ENCODE data around the gene PRDM1.

PRDM1 gene

DNA sequence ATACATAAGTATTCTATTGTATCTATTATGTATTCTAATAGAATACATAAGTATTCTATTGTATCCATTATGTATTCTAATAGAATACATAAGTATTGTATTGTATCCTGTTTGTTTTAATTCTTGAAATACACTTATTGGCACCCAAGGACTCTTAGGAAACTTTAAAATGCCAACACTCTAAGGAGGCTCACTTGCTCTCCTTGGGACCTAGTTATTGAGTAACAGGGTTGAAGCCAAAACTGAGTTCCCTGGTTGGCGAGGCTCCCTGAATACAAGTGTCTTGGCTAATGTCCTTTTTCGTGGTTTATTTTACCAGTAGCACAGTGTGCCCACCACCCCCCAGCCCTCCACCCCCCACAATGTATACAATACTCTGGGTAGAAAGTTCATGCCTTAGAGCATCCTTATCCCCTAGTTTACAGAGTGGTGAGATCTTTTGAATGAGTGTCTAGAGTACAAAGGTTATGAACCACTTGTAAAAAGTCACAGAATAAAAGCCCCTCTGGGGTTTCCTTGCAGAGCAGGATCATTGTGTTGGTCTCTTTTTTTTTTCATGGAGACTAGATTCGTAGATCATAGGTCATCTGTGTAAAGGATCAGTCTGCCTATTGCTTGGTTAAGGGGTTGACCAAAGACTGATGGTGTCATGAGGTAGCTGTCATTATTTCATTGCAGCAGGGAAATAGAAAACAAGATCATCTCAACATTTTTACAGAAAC, 32.5 kb upstream of the PRDM1 start:
- H3K4me3 ChIP-seq (ENCODE audit: low read depth, low read length), result no peak overlapping the region
- in situ Hi-C loops (cut with HindIII; ENCODE audit: low pct_ligation_motif_present, low sequenced_read_pairs), result no loop called here
- H3K27ac ChIP-seq, result no peak overlapping the region
- H3K36me3 ChIP-seq (replicated peaks), result no peaks in the 10 kb centered on the region
- H3K27me3 ChIP-seq (replicated peaks), result no peaks in the 10 kb centered on the region
- TF ChIP-seq, protein P1, sequence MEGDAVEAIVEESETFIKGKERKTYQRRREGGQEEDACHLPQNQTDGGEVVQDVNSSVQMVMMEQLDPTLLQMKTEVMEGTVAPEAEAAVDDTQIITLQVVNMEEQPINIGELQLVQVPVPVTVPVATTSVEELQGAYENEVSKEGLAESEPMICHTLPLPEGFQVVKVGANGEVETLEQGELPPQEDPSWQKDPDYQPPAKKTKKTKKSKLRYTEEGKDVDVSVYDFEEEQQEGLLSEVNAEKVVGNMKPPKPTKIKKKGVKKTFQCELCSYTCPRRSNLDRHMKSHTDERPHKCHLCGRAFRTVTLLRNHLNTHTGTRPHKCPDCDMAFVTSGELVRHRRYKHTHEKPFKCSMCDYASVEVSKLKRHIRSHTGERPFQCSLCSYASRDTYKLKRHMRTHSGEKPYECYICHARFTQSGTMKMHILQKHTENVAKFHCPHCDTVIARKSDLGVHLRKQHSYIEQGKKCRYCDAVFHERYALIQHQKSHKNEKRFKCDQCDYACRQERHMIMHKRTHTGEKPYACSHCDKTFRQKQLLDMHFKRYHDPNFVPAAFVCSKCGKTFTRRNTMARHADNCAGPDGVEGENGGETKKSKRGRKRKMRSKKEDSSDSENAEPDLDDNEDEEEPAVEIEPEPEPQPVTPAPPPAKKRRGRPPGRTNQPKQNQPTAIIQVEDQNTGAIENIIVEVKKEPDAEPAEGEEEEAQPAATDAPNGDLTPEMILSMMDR (IDR thresholded peaks at IDR 0.05; ENCODE audit: low read depth, low read length, missing control alignments), result no peak
- no peak for DNase-seq

DNA sequence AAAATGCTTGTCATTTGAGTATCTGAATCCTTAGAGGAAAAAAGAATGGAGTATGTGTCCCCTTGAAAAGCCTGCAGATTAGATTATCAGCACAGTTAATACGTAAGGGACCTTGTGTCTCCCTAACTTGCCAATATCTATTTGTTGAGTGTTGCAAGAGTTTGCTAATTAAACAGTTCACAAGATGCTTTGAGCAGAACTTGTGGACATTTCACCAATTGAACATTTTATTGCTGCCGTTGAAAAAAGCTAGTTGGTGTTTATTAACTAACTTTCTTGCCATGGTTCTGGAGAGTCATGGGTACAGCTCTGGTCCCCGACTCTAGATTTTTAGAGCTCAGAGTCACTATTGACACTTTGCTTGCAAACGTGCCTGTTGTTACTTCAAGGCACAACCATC, 30.6 kb upstream of the PRDM1 start:
- H3K36me3 ChIP-seq (replicated peaks), result no peaks in the 10 kb centered on the region
- TF ChIP-seq, protein P1 (IDR thresholded peaks at IDR 0.05; ENCODE audit: low read depth, low read length, missing control alignments), result no peak
- H3K4me3 ChIP-seq (ENCODE audit: low read depth, low read length), result no peak overlapping the region
- no peak for DNase-seq
- H3K27me3 ChIP-seq (replicated peaks), result no peaks in the 10 kb centered on the region
- no peak overlapping the region for H3K27ac ChIP-seq
- in situ Hi-C loops (cut with HindIII; ENCODE audit: low pct_ligation_motif_present, low sequenced_read_pairs), result no loop called here

DNA sequence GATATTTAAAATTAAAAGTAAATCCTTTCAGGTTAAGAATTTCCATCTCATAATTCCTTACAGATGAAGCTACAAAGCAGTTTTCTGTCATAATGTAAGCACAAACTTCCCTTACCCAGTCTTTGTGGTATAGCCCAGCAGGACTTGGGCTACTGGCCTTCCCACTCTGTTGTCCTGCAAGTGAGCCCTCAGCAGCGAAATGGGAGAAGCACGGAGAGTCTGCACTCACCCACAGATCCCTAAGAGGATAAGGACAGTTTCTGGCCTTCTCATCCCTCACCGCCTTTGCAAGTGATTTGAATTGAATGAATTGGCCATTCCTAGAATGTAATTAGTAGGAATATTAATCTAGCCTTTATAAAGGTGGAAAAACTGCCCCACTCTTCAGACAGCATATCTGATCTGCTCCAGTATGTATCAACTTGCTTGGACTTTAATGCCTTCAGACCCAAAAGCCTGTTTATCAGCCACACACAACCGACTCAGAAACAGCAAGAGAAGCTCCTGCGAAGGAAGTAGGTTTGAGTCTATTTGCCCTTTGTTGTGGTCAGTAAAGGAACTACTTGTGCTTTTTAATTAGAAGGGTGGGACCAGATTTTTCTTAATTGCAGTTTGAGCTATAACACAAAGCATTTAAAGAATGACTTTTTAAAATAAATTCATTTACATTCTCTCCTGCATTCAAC, 29.9 kb upstream of the PRDM1 start:
- H3K27ac ChIP-seq, result no peak overlapping the region
- no peak overlapping the region for H3K4me3 ChIP-seq (ENCODE audit: low read depth, low read length)
- in situ Hi-C loops (cut with HindIII; ENCODE audit: low pct_ligation_motif_present, low sequenced_read_pairs), result no loop called here
- no peaks in the 10 kb centered on the region for H3K36me3 ChIP-seq (replicated peaks)
- no peaks in the 10 kb centered on the region for H3K27me3 ChIP-seq (replicated peaks)
- no peak for DNase-seq
- TF ChIP-seq, protein P1 (IDR thresholded peaks at IDR 0.05; ENCODE audit: low read depth, low read length, missing control alignments), result no peak

DNA sequence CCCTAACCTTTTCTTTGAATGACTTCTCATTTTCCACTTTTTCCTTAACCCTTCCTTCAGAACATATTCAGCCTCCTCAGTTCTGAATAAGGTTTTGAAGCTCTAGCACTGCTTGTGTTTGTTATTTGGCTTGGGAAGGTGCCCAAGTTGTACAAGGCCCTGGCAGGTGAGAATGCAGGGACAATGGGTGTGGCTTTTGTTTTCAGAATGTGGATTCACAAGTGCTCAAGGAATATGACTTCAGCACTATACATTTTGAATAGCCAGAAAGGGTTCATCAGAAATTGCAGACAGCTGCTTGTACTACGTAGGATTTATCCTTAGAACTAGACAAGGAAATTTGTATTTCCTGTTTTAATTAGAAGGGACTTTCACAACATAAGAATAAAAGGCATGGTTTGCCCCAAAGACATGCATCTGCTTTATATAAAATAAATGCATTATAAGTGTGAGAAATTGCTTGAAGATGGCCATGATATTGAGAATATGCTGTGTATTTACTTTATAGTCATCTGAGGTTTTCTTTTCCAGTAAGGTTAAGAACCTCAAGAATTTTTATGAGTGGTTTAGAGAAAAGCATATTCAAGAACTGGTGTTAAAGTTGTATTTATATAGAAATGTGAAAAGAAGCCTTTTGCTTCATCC, 29.3 kb upstream of the PRDM1 start:
- no peak overlapping the region for H3K27ac ChIP-seq
- TF ChIP-seq, protein P1 (IDR thresholded peaks at IDR 0.05; ENCODE audit: low read depth, low read length, missing control alignments), result no peak
- in situ Hi-C loops (cut with HindIII; ENCODE audit: low pct_ligation_motif_present, low sequenced_read_pairs), result no loop called here

DNA sequence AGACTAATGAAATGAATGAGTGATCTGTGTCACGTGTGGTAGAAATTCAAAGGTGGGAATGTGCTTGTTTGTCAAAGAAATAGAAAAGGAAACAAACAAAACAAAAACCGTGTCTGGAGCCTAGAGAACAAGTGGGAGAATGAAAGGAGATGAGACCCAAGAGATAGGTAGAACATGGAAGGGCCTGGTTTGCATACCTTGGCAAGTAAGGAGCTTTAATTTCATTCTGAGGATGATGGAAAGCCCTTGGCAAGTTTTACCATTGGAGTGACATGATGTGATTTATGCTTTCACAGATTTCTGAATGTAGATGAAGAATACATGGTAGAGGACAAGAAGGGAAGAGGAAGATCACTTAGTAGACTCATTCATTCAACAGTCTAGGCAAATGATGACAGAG, 26.8 kb upstream of the PRDM1 start:
- Histone ChIP-seq H3K4me3 (ENCODE audit: low read depth, low read length) (no peak overlapping the region), H3K27me3 (replicated peaks) (no peaks in the 10 kb centered on the region), H3K36me3 (replicated peaks) (no peaks in the 10 kb centered on the region), H3K27ac (no peak overlapping the region)
- in situ Hi-C loops (cut with HindIII; ENCODE audit: low pct_ligation_motif_present, low sequenced_read_pairs), result no loop called here
- DNase-seq, result no peak
- TF ChIP-seq, protein P1 (IDR thresholded peaks at IDR 0.05; ENCODE audit: low read depth, low read length, missing control alignments), result no peak

More for the DNA sequence above, 29.3 kb upstream of the PRDM1 start:
- DNase-seq, result no peak
- Histone ChIP-seq H3K4me3 (ENCODE audit: low read depth, low read length) (no peak overlapping the region), H3K27me3 (replicated peaks) (no peaks in the 10 kb centered on the region), H3K36me3 (replicated peaks) (no peaks in the 10 kb centered on the region)
